GM21717 (cell line): ENCODE measurements around the gene SORCS3.

Source experiments
- ATAC-seq: cut with Tn5 transposase; IDR thresholded peaks from one replicate; pipeline ENCODE4 v1.9.1; 2021; ENCODE audit warnings: mild to moderate bottlenecking, moderate library complexity; ENCODE audit not compliant: unreplicated experiment

SORCS3 gene

DNA sequence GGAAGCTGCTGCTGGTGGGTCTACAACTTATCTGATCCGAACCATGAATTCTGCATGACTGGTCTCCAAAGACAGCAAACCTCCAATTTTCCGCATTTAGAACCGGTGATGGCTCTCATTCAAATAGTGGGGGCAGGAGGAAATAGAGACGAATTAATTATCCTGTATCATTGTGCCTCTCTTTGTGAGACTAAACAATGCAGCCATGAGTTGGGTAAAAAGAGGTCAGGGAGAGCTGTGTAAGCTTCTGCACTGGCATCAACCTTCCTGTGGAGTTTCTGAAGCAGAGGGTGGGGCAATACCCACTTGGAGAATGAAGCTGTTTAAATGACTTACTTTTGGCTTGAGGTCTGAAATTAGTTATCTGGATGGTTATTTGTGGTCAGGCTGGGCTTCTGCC lies 266.4 kb downstream of the SORCS3 start:
- ATAC-seq: no peak

DNA sequence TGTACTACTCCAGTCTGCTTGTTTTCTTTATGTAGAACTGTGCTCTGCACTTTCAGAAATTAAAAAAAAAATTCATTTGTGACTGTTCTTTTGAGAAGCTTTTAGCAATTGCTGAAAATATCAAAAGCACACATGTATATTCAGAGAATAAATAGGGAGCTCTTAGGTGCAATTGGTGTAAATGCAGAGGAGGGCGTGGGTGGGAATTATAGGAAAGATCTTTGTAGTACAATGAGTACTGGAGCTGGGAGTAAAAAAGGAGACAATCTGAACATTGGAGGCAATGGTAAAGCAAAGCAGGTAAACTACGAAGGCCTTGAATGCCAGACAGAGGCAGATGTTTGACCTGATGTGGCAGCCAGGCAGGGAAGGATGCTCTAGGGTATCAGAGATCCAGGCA lies 267.5 kb downstream of the SORCS3 start:
- ATAC-seq: no peak

DNA sequence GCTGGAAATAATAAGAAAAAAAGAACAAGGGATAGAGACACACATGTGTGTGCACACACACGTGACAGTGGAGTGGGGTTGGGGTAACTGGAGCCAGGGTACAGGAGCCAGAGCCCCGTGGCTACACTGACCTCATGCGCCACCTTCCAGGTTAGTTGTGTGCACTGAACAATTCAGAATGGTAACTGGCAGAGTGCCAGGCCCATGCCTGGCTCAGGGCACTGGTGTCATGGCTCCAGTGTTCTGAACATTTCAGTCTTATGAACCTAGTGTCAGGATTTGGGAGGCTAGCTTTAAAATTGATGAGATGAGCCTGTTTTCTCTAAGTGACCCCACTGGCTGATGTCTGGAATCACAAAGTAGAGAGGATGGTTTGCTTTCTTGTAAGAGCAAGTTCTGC lies 269.6 kb downstream of the SORCS3 start:
- ATAC-seq: no peak

DNA sequence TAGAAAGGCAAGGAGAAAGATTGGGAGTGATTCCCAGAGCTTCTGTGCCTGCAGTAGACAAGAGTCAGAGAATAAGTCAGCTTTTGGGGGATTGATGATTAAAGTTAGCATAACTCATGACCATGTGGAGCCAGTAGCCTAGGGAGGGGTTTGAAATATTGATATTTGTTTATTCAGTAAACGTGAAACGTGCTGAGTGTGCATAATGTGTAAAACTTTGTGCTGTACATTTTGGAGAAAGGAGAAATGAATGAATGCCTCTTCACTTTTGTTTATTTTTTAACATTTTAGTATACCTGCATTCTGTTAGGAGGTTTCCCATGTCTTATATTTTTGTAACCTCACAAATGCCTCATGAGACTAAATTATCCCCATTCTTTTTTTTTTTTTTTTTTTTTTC lies 272.3 kb downstream of the SORCS3 start:
- ATAC-seq: no peak

DNA sequence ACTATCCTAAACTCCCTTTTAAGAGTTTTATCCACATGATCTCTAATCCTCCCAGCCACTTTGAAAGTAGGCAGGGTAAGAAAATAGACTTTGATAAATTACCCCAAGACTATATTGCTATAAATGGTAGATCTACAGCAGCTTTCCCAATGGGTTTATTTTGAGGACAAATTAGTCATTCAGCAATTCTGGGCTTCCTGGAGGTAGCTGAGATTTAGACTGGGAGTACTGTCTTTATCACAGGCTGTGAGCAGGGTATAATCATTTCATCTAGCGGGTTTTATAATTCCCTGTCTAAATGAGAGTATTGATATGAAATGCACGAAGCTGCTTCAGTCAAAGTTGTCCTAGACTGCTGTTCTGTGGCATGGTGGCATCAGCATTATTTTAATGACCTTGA lies 279.4 kb downstream of the SORCS3 start:
- ATAC-seq: no peak

DNA sequence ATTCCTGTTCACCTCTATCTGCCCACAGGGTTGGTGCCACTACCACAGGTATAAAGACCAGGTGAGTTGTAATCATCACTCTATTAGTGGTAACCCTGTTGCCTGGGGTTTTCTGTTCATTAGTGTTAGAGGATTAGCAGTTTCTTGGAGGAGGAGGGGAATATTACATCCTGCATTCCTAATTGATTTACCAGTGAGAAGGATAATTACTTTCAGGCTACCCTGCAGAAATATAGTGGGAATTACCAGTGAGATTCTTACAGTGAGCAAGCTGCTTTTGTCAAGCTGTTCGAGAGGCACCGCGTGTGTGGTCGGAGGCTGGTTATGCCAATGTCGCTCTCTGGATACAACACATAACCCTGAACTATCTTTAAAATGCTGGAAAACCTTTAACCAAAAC lies 280.7 kb downstream of the SORCS3 start:
- ATAC-seq: no peak

DNA sequence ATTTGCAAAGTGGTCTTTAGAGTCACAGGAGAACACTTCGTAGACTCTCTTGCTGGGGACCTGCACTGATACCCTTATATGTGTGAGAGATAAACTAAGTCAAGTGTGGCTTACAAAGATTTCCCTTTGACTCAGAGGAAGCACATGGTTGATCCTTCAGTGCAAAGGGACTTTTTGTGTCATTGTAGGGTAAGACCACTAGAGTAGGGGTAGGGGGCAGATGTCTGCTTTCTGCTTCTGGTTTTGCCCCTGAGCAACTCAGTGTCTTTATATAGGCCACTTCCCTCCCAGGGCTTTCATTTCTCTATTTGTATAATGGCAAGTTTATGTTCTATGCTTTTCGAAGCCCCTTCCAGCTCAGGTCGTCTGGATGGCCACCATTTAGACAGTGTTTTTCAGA lies 281.7 kb downstream of the SORCS3 start:
- ATAC-seq: peak; percentile 81

DNA sequence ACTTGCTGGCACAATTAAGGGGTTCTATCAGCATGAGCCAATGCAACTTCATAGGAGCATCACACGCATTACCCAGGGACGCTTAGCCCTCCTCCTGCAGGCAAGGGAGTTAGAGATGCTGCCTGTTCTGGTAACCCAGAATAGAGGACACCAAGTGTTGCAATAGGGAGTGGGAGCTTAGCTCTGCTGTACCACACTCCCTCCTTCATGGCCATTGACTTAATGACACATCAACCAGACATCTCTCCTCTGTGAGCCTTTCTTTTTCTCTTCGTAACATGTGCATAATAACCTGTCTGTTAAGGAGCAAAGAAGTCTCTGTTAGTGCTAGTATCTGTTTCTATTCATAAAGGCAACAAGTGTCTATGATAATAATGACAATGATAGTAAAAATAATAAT lies 282.4 kb downstream of the SORCS3 start:
- ATAC-seq: no peak

DNA sequence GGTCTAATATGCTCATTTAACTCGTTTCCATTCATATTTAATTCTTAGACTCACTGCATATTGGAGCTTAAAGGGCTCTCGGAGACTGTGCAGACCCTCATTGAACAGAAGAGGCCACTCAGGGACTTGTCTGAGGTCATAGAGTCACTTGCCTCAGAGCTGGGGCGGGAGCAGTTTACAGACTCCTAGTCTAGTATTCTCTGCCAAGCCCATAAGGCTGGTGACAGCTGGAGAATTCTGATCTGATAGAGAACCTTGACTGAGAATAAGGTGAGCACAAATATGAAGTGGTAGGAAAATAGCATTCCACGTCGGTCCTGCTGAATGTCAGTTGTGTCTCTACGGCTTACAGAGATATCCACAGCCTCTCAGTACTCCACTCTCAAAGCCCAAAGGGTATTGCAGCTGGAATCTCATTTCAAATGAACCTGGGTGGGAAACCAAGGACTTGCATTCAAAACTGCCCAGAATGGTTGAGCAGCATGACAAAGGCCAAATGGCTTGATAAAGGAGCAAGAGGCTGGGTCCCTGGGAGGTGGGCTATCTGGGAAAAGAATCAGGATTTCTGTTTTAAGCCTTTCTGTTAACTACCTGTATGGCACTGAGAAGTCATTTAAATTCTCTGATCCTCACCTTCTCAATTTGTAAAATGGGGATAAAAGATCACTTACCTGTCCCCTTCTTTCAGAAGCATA lies 283.2 kb downstream of the SORCS3 start:
- ATAC-seq: no peak

DNA sequence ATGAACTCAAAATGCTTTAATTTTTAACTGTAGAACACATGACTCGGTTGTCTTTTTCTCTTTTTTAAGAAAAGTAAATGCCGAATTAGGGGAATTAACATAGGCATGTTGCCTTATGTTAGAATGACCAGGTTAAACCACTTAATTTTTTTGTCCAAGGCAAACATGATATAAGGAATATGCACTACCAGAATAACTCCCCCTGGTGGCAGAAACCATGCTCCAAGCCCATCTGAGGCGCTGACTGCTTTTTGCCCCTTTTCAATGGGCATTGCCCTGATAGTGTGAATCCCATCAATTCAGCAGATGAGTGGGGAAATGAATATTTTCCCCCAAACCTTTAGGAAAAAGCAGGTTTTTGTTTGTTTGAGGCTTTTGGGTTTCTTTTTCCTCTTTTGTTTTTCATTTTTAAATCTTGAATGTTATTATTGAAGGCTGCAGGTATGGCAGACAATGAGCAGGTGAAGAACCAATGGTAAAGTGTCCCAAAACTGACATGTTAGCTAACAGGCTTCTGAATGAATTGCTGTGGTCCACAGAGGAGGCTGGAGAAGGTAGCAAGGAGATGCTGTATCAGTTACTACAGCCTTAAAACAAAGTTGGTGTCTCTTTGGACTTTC lies 284.3 kb downstream of the SORCS3 start:
- ATAC-seq: peak; percentile 42

DNA sequence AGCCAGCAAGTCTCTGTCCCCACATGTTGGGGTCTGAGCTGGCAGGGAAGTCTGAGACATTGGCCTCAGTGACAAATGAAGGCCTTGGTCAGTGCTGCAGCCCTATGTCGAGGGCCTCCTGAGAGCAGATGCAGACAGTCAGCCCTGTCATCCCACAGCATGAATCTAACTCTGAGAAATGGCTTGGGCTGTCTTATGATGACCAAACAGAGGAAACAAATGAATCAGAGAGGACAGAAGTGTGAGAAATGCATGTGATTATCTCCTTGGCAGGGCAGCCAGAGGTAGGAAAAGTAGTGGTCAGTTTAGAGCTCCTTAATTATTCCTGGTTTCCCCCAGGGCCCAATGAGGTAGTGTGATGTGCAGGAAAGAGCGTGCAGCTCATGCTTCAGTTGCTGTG lies 287.6 kb downstream of the SORCS3 start:
- no peak for ATAC-seq

DNA sequence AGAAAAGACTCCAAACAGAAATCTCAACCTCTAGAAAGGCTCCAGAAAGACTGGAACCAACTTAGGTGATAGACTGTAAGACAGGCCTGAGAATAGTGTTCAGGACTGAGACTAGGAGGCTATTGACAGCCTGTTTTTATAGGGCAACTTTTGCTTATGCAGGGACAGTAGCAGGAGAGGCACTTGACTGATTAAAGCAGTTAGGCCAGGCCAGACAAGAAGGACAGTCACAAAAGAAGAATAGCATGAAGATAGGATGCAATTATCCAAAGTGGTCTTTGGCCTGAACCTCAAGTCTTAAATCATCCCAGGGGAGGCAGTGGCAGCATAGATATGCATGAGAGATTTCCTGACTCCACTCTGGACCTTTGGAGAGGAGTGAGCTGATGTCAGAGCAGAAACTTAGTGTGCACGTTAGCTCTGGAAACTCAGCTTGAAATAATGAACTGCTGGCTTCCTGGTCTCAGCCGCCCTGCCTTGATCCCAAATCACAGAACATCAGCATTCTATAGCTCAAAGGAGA lies 290.6 kb downstream of the SORCS3 start:
- no peak for ATAC-seq

DNA sequence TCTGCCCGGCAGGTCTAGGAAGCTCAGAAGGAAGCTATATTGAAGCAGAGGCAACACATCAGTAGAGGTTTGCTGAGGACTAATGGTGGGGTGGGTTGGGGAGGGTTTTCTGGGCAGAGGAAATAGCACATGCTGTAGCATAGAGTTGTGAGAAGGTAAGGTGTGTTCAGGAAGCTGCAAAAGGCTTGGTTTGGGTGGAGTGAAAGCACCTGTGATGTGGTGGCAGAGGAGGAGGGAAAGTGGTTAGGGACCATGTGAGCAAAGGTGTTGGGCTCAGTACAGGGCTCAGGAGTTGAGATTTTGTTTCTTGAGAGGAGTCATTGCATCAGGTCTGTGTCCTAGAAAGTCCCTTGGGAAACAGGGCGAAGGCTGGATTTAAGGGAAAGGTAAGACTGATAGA lies 294.6 kb downstream of the SORCS3 start:
- ATAC-seq: no peak

DNA sequence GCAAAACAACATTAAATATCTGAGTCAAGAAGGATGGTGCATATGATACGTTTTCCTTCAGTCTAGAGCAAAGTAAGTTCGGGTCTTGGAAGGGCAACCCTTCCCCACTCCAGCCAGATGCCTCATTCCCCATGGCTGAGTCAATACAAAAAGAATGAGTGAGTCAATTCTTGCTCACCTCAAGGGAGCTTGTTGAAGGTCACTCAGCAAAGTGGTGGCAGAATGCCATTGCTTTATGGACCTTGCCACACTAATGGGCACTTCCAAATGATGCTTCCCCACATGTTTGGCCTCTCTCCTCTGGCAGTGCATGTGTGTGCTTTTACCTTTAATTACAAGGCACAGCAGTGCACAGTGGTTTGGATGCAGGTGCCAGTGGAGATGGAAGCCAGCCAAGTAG lies 296.5 kb downstream of the SORCS3 start:
- ATAC-seq: no peak

DNA sequence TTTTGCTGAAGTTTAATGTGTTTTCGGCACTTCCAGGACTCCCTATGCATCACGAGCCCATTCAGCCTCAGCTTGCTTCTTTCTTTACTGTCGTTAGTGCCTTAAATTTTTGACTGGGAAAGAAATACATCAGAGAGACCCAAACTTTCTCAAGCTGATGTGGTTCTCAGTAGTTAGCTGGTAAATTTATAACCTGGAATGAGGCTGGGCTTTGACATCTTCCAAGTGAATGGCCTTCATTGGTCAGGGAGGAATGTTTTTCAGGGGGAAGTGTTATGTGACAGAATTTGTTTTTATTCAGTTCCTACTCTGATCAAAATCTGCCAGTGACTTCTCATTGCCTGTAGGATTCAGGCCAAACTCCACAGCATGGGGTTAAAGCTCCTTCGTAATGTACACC lies 296.9 kb downstream of the SORCS3 start:
- ATAC-seq: no peak

DNA sequence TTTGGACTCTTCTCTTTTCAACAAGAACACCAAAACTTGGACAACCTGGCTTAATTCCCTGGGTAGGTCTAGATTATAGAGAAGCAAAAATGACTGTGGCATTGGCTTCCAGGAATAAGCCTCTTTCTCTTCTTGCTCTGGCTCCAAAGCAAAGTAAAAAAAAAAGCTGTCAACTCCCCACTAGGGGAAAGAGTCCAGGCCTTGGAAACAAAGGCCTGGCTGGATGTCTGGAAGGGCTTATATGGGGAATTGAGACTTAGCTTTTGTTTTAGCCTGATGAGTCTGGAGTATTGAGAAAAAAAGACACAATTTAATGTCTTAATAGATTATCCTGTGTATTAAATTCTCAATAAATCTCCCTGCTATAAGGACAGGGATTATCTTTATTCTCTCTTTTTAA lies 300.6 kb downstream of the SORCS3 start:
- no peak for ATAC-seq

DNA sequence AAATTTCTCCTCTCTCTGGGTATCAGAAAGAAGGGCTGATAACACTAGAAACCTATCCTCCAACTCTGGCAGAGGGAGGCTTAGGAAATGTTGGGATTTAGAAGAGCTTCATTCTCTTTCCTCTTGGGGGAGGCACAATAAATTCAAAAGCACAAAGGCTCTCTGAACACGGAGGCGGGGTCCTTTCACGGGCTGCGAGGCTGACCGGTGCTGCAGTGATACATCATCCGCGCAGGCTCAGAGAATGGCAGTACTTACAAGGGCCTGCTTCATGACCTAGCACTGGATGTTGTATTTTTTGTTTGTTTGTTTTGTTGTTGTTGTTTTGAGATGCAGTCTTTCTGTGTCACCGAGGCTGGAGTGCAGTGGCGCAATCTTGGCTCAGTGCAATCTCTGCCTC lies 306.2 kb downstream of the SORCS3 start:
- no peak for ATAC-seq

DNA sequence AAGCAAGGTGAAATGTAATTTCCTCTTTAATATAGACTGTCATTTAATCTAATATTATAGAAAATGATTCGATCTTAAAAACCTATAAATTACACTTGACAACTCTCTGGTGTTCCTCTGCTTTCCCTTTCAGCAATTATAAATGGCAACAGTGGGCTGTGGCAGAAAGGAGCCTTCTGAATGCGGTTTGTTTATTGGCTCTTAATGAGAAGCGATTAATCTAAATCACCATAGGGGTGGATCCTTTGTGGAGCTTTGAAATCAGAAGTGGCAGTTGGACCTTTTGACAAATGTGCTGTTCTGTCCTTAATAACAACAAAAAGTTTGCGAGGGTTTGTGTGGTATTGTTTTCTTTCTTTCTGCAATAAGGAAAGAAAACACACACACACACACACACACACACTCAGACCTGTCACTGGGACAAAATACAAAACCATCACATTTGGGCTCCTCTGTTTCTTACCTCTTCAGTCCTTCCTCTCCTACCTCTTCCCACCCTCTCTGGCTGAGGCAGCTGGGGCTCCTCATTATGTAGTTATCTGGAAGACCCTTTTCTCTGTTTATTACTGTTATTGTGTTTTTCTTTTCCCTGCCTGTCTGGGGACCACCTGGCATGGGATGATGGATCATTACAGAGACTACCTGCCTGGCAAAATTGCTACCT lies 316.2 kb downstream of the SORCS3 start:
- ATAC-seq: no peak

DNA sequence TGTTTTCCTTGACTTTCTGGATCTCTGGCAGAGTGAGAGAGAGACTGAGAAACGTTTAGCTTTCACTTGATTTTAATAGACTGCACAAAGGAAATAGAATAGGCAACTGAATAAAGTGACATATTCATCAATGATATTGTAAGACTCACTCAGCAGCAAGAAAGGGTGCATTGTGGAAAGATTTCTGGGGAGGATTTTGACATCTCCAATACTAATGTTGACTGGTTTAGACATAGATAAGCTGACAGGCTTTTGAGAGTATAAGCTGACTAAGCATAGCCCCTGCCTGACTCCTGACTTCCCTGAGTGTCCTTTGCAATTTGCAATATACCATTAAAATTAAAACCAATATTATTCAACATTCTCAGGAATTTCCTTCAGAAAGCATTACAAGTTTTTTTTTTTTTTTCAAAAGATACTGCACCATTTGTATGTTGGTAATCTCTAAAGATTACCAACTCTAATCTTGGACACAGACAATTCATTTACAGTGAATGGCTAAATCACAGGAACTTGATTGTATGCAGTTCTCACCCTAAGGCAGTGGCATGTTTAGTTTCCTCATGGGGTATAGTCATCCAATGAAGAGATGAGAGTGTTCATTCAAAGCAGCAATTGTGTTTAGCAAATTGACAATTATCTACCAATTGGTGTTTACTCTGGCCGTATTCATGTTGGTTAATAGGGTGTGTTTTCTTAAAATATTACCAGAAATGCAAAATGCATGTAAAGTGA lies 325.6 kb downstream of the SORCS3 start:
- ATAC-seq: no peak

DNA sequence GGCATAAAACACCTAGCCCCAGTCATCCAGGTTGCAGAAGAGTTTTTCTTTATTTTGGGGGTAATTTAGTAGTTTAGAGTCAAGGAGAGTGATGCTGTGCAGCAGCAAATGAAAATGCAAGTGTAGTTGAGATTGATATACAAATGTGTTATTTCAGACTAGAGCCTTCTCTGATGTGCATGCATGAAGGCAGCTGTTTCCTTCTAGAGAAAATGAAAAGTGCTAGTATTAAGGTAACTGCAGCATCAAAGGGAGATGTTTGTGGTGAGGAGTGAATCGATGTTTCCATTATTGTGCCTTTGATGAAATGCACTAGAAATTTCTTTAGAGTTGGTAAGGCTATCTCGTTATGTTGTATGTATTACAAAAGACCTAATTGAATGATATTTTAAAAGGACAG lies 339.3 kb downstream of the SORCS3 start:
- ATAC-seq: no peak

DNA sequence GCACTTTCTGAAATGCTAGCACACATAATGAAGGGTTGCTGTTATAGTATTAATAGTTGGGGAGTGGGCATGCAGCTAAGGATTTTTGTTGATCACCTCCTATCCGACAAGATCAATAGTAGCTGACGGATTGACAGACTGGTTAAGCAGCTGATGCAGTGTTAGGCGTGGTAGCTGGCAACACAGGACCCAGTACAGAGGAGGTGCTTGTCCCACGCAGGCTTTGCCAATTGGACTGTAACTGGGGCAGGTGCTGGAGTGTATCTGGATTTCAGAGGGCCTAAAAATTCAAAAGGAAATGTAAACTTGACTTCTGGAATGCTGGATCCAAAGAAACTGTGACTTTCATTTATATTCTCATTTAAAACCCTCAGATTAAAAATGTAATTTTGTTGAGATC lies 340.9 kb downstream of the SORCS3 start:
- ATAC-seq: no peak

DNA sequence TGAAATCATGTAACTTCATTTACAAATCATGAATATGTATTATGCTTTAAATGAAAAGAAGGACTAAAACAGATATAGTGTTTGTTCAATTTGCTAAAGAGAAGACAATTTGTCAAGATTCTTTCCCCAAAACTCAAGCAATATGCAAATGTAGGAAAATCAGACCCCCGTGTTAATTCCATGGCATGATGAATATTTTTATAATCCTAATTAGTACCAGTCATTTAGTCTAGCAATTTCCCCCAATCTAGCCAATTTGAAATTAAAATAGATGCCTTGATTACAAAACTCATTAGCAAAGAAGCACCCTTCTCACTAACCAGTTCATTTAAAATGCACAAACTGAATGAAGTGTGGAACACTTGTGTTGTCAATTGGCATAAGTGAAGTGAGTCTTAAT lies 347.6 kb downstream of the SORCS3 start:
- no peak for ATAC-seq
